Measurements from ENCODE around the gene ROPN1L. TPM values are rescaled to one million over a fixed set of nuclear protein-coding genes. Genes with fewer than 3 reads are reported as not detected.

ROPN1L gene
- total and polyA plus RNA-seq, 2 of the 4 experiments (the other 2 are of a cell fraction) = 0.34 to 0.36 TPM

- Histone ChIP-seq H3K18ac (ENCODE audit: low read depth, low read length) (no peak overlapping the region), H2BK20ac (ENCODE audit: low read depth, low read length) (no peak overlapping the region), H4K8ac (ENCODE audit: low read depth in 2 of 2, low read length in 2 of 2) (no peak overlapping the region), H3K4me3 (ENCODE audit: insufficient read depth, low read depth, low read length) (no peak overlapping the region), H4K5ac (ENCODE audit: low read depth, low read length) (no peak overlapping the region), H3K14ac (replicated peaks; ENCODE audit: low read depth, low read length) (no peak overlapping the region), H3K9me1 (ENCODE audit: insufficient read depth, low read length) (peaks cover 10% of the 10 kb centered on the region), H2AK9ac (replicated peaks; ENCODE audit: low read depth, low read length, poor library complexity) (no peak overlapping the region), H2BK120ac (ENCODE audit: low read depth, low read length) (no peak overlapping the region), H4K91ac (ENCODE audit: insufficient read depth, low read depth, low read length) (no peak overlapping the region), H3K56ac (ENCODE audit: extremely low read depth, insufficient read depth, low read length) (no peak overlapping the region), H2BK15ac (ENCODE audit: low read depth, low read length) (no peak overlapping the region), H3K79me1 (ENCODE audit: low read depth in 1 of 2, low read length in 2 of 2) (peaks cover 15 to 32% of the 10 kb centered on the region in 2 experiments), H2AFZ (replicated peaks; ENCODE audit: low read length, poor library complexity) (no peak overlapping the region), H3K36me3 (ENCODE audit: control insufficient read depth, insufficient read depth, low read length) (peaks cover 44% of the 10 kb centered on the region), H3K27me3 (ENCODE audit: control insufficient read depth, insufficient read depth, low read length) (no peaks in the 10 kb centered on the region), H3K4me1 (ENCODE audit: control insufficient read depth, insufficient read depth, low read length) (peaks cover 6% of the 10 kb centered on the region), H2AK5ac (ENCODE audit: low read depth, low read length) (no peak overlapping the region), H3K9ac (ENCODE audit: low read depth, low read length) (no peak overlapping the region), H3K27ac (ENCODE audit: insufficient read depth, low read length) (no peak overlapping the region), H3K9me3 (ENCODE audit: control insufficient read depth, insufficient read depth, low read length) (no peaks in the 10 kb centered on the region), H2BK5ac (ENCODE audit: low read depth, low read length, poor library complexity, severe bottlenecking) (no peak overlapping the region), H3K4me2 (ENCODE audit: low read depth, low read length) (no peak overlapping the region), H3K23ac (ENCODE audit: low read depth, low read length) (no peak overlapping the region), H4K20me1 (ENCODE audit: insufficient read depth, low read length) (peaks cover 8% of the 10 kb centered on the region; the same call in 1 of the 2 replicates), H3K4ac (ENCODE audit: low read depth, low read length) (no peak overlapping the region)
- dilution Hi-C loops (cut with HindIII; ENCODE audit: low sequenced_read_pairs, unreplicated experiment) (no loop called here), intact Hi-C loops (cut with micrococcal nuclease) (no loop called here), in situ Hi-C loops (cut with MboI; ENCODE audit: low sequenced_read_pairs) (no loop called here)
- TF ChIP-seq RAD21 (IDR thresholded peaks at IDR 0.05; ENCODE audit: low read length) (no peak), BHLHE40 (IDR thresholded peaks at IDR 0.05; ENCODE audit: low read depth, low read length) (no peak), USF2 (IDR thresholded peaks at IDR 0.05; ENCODE audit: low read depth, low read length) (no peak), SMC3 (IDR thresholded peaks at IDR 0.05; ENCODE audit: low read depth, low read length) (no peak), ELK1 (IDR thresholded peaks at IDR 0.05; ENCODE audit: borderline replicate concordance, low read depth, low read length) (no peak), CHD1 (IDR thresholded peaks at IDR 0.05; ENCODE audit: low read depth, low read length) (no peak), RFX5 (IDR thresholded peaks at IDR 0.05; ENCODE audit: low read depth, low read length) (no peak), MXI1 (IDR thresholded peaks at IDR 0.05; ENCODE audit: borderline replicate concordance, low read depth, low read length) (no peak), MAFK (IDR thresholded peaks at IDR 0.05; ENCODE audit: low read depth, low read length) (no peak), FOS (IDR thresholded peaks at IDR 0.05; ENCODE audit: low read depth, low read length) (no peak), RCOR1 (IDR thresholded peaks at IDR 0.05; ENCODE audit: insufficient replicate concordance, low read length) (no peak), NFE2L2 (IDR thresholded peaks at IDR 0.05; ENCODE audit: low read depth, low read length) (no peak), MAZ (IDR thresholded peaks at IDR 0.05; ENCODE audit: borderline replicate concordance, low read depth, low read length) (no peak)
- TF ChIP-seq, protein P1, sequence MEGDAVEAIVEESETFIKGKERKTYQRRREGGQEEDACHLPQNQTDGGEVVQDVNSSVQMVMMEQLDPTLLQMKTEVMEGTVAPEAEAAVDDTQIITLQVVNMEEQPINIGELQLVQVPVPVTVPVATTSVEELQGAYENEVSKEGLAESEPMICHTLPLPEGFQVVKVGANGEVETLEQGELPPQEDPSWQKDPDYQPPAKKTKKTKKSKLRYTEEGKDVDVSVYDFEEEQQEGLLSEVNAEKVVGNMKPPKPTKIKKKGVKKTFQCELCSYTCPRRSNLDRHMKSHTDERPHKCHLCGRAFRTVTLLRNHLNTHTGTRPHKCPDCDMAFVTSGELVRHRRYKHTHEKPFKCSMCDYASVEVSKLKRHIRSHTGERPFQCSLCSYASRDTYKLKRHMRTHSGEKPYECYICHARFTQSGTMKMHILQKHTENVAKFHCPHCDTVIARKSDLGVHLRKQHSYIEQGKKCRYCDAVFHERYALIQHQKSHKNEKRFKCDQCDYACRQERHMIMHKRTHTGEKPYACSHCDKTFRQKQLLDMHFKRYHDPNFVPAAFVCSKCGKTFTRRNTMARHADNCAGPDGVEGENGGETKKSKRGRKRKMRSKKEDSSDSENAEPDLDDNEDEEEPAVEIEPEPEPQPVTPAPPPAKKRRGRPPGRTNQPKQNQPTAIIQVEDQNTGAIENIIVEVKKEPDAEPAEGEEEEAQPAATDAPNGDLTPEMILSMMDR (conservative IDR thresholded peaks at IDR 0.05; ENCODE audit: low read depth, low read length) = no peak
- ChIA-PET POLR2A (ENCODE audit: unreplicated experiment) (no interaction called here), CTCF (no interaction called here)
- no TSS peak for BruUV-seq (replicated peaks)
- DNase-seq (no peak), ATAC-seq (ENCODE audit: low read depth) (no peak)
- no CpG with 5 or more reads among the region's 2 CpGs for WGBS, 2 experiments (ENCODE audit: extremely low coverage in 2 of 2, insufficient read length in 1 of 2)
Observed at GRCh38 chr5:10427978-10428377, 13.7 kb upstream of the ROPN1L start.
